ENCODE results near the gene ZCCHC13.

GRCh38 chrX:74295101-74295500 lies 8.9 kb upstream of the ZCCHC13 start:
- TF ChIP-seq POLR2AphosphoS5 (IDR thresholded peaks at IDR 0.05) (no peak), POLR2A (IDR thresholded peaks at IDR 0.05) (no peak)
